Spleen (tissue), 7 donors: ENCODE results near the gene IFFO2.

Experiments used
- CTCF ChIP-seq, 11 experiments: fragments of 200-600 bp in 7 of 11; fragments of 450-650 bp in 4 of 11; sonication (generic) in 4 of 11; IDR thresholded peaks in 8 of 11; conservative IDR thresholded peaks in 3 of 11; 1 replicate in 7 of 11; 2 replicates in 4 of 11; pipeline versions ENCODE4 v1.4.0 to v1.8.0; 2016 to 2021; ENCODE audit warnings: antibody characterized with exemption in 11 of 11, inconsistent platforms in 4 of 11, mild to moderate bottlenecking in 1 of 11
- POLR2A ChIP-seq, 3 donors: fragments of 450-650 bp; IDR thresholded peaks; one replicate each; pipeline ENCODE4 v1.5.1; 2017; ENCODE audit warnings: antibody characterized with exemption in 3 of 3, mild to moderate bottlenecking in 1 of 3
- POLR2AphosphoS5 ChIP-seq, 3 donors: sonication (generic); formaldehyde crosslinking; IDR thresholded peaks; one replicate each; pipeline ENCODE4 v1.5.1; 2017; ENCODE audit warnings: antibody characterized with exemption in 3 of 3
- donor health status: DM: no; HTN: no; CAD: no; lungs with moderate emphysema.
- donor health status: DM: no; HTN: no; CAD: no.
- donor health status: DM: no; HTN: no; CAD: no.

GRCh38 chr1:18920931-18921330 lies 35.5 kb downstream of the IFFO2 start:
- no peak for TF ChIP-seq POLR2A (IDR thresholded peaks at IDR 0.05)
- TF ChIP-seq CTCF (IDR thresholded peaks at IDR 0.05 in 8 of 11, conservative IDR thresholded peaks at IDR 0.05 in 3 of 11): no peak
- no peak for TF ChIP-seq POLR2AphosphoS5 (IDR thresholded peaks at IDR 0.05)
